22Rv1 (cell line): ENCODE data around the gene AREG.

Experiments
- CTCF ChIP-seq: fragments of 450-650 bp; IDR thresholded peaks from 2 replicates; pipeline ENCODE4 v1.5.1; 2017; ENCODE audit warnings: mild to moderate bottlenecking
- ZFX ChIP-seq: fragments of 450-650 bp; IDR thresholded peaks from 2 replicates; pipeline ENCODE4 v1.6.1; 2017; ENCODE audit warnings: antibody characterized with exemption, borderline replicate concordance

- TF ChIP-seq CTCF (no peak), ZFX (no peak)
These were observed 44.5 kb upstream of the AREG start for GRCh38 chr4:74400395-74400794.
